MCF 10A (cell line): ENCODE measurements around the gene ADGRD2. TPM values are rescaled to one million over a fixed set of nuclear protein-coding genes. Genes with fewer than 3 reads are reported as not detected.
A peak's percentile ranks its signal among the peaks of the same experiment; 100 is the strongest.

ENCODE experiments used
- BruUV-seq: library from RNA; stranded (reverse); fragments of 400-500 nt; replicated peaks from 2 replicates; lab custom pipeline; 2021; lab: Mats Ljungman, UMichigan
- CTCF ChIA-PET: fragments of 300-600 bp; sonication (Branson Sonifier 250); formaldehyde crosslinking; extraction: SDS; loops from one replicate; lab custom pipeline; 2021; ENCODE audit warnings: antibody characterized with exemption, inconsistent platforms; lab: Yijun Ruan, JAX
- POLR2A ChIA-PET: fragments of 300-600, 350-650 bp; sonication (Branson Sonifier 250); formaldehyde crosslinking; extraction: SDS; loops from one replicate; lab custom pipeline; 2020; ENCODE audit warnings: antibody characterized with exemption, inconsistent platforms; lab: Yijun Ruan, JAX
- DNase-seq: peaks from one replicate; pipeline ENCODE4 v3.0.0-alpha.2; 2018; ENCODE audit not compliant: unreplicated experiment
- H3K27ac Mint-ChIP-seq: one replicate; pipeline ENCODE4 v1.8.0; 2022; ENCODE audit warnings: mild to moderate bottlenecking, low read depth, mixed read lengths; ENCODE audit not compliant: unreplicated experiment
- H3K27me3 Mint-ChIP-seq: one replicate; pipeline ENCODE4 v1.8.0; 2022; ENCODE audit warnings: mixed read lengths; ENCODE audit not compliant: insufficient read depth, unreplicated experiment
- H3K36me3 Mint-ChIP-seq: one replicate; pipeline ENCODE4 v1.8.0; 2022; ENCODE audit warnings: mild to moderate bottlenecking, moderate library complexity, mixed read lengths; ENCODE audit not compliant: insufficient read depth, unreplicated experiment
- H3K4me1 Mint-ChIP-seq: one replicate; pipeline ENCODE4 v1.8.0; 2022; ENCODE audit warnings: mixed read lengths; ENCODE audit not compliant: insufficient read depth, unreplicated experiment
- H3K4me3 Mint-ChIP-seq: one replicate; pipeline ENCODE4 v1.8.0; 2022; ENCODE audit warnings: mild to moderate bottlenecking, moderate library complexity, mixed read lengths; ENCODE audit not compliant: unreplicated experiment
- H3K9me3 Mint-ChIP-seq: one replicate; pipeline ENCODE4 v1.8.0; 2022; ENCODE audit warnings: mixed read lengths; ENCODE audit not compliant: unreplicated experiment
- intact Hi-C: fragments of 100-400 bp; cut with micrococcal nuclease; formaldehyde crosslinking; loops from 2 replicates; pipeline ENCODE4 v1.14.1; 2022
- total RNA-seq: library from RNA; stranded (reverse); gene quantifications from 2 replicates; pipeline ENCODE4 v1.2.3, GENCODE V29; 2022
- TF ChIP-seq, protein P1 (sequence below): fragments of 200-600 bp; IDR thresholded peaks from one replicate; pipeline ENCODE4 v1.8.0; 2022; ENCODE audit warnings: antibody characterized with exemption, mild to moderate bottlenecking; ENCODE audit not compliant: unreplicated experiment

Gene ADGRD2
- total RNA-seq, 1 experiment from 2014 or later, result not detected

DNA sequence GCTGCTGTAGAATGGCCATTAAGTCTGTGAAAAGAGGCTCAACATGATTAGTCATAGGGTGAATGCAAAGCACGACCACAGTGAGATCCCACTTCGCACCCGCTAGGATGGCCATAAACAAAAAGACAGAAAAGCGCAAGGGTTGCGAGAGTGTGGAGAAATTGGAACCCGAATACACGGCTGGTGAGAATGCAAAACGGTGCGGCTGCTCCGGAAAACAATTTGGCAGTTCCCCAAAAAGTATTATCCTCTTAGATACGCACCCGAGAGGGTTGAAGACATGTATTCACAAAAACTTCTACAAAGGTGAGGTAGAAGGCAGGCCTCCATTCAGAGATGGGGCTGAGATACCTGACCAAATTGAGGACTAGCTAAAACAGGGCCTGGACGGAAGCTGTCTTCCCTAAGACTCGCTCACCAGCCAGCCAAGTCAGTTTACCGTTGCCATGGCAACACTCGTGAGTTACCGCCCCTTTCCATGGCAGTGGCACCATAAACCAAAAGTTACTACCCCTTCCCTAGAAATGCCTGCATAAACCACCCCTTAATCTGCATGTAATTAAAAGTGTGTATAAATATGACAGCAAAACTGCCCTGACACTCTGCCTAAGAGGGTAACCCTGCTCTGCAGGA, 34.3 kb upstream of the ADGRD2 start:
- BruUV-seq, result no TSS peak
- ChIA-PET CTCF (interaction anchor here (0.6 to 17.1 kb wide), 5 partner anchors 13 to 121 kb away, joined by 3 to 247 read pairs (median 3); no protein-coding TSS in a partner anchor), POLR2A (interaction anchor here (0.6 to 2.0 kb wide), 2 partner anchors 121 to 444 kb away, joined by 3 to 6 read pairs; no protein-coding TSS in a partner anchor)
- H3K27ac Mint-ChIP-seq, result peak overlapping the region; percentile 96
- intact Hi-C loops, result no loop called here
- peaks cover 21% of the 10 kb centered on the region for H3K4me1 Mint-ChIP-seq
- H3K36me3 Mint-ChIP-seq, result peaks cover 50% of the 10 kb centered on the region
- H3K9me3 Mint-ChIP-seq, result no peaks in the 10 kb centered on the region
- H3K4me3 Mint-ChIP-seq, result peak overlapping the region; percentile 92
- TF ChIP-seq, protein P1, sequence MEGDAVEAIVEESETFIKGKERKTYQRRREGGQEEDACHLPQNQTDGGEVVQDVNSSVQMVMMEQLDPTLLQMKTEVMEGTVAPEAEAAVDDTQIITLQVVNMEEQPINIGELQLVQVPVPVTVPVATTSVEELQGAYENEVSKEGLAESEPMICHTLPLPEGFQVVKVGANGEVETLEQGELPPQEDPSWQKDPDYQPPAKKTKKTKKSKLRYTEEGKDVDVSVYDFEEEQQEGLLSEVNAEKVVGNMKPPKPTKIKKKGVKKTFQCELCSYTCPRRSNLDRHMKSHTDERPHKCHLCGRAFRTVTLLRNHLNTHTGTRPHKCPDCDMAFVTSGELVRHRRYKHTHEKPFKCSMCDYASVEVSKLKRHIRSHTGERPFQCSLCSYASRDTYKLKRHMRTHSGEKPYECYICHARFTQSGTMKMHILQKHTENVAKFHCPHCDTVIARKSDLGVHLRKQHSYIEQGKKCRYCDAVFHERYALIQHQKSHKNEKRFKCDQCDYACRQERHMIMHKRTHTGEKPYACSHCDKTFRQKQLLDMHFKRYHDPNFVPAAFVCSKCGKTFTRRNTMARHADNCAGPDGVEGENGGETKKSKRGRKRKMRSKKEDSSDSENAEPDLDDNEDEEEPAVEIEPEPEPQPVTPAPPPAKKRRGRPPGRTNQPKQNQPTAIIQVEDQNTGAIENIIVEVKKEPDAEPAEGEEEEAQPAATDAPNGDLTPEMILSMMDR, result no peak
- no peaks in the 10 kb centered on the region for H3K27me3 Mint-ChIP-seq
- no peak for DNase-seq

DNA sequence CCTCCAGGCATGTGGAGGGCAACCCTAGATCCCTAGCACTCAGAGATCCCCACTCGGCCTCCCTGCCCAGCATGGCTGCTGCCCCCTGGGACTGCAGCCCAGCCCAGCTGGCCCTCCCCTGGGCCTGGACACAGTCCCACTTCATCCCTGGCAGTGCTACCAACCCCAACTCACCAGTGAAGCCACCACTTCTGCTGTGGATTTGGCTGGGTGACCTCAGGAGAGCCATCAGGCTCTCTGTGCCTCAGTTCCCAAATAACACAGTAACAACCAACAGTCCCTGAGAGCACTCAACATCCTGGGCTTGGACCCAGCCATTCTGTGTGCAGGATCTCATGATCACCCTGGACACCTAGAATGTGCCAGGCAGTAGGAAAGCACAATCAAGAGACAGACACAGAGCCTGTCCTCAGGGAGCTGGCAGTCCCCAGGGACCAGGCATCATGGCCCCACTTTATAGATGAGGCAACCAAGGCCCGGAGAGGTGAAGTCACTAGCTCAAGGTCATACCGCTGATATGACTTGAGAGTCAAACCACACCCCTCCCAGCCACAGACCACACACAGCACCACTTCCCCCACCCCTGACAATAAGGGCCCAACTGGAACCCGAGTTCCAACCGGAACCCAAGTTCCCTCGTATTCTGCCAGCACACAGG, 30.3 kb upstream of the ADGRD2 start:
- H3K36me3 Mint-ChIP-seq, result peaks cover 11% of the 10 kb centered on the region
- H3K27me3 Mint-ChIP-seq, result peaks cover 15% of the 10 kb centered on the region
- ChIA-PET CTCF (interaction anchor here (0.5 to 17.1 kb wide), 32 partner anchors 9 to 772 kb away, joined by 3 to 247 read pairs (median 4); no protein-coding TSS in a partner anchor), POLR2A (interaction anchor here (1.0 kb wide), 1 partner anchor 117 kb away, joined by 5 read pairs; no protein-coding TSS in a partner anchor)
- no peaks in the 10 kb centered on the region for H3K9me3 Mint-ChIP-seq
- TF ChIP-seq, protein P1, result no peak
- no peak for DNase-seq
- H3K27ac Mint-ChIP-seq, result no peak overlapping the region
- intact Hi-C loops, result loop anchor here (1.0 kb wide), 3 partner anchors 60 to 292 kb away; no protein-coding TSS in a partner anchor
- BruUV-seq, result no TSS peak
- no peak overlapping the region for H3K4me3 Mint-ChIP-seq
- peaks cover 4% of the 10 kb centered on the region for H3K4me1 Mint-ChIP-seq

DNA sequence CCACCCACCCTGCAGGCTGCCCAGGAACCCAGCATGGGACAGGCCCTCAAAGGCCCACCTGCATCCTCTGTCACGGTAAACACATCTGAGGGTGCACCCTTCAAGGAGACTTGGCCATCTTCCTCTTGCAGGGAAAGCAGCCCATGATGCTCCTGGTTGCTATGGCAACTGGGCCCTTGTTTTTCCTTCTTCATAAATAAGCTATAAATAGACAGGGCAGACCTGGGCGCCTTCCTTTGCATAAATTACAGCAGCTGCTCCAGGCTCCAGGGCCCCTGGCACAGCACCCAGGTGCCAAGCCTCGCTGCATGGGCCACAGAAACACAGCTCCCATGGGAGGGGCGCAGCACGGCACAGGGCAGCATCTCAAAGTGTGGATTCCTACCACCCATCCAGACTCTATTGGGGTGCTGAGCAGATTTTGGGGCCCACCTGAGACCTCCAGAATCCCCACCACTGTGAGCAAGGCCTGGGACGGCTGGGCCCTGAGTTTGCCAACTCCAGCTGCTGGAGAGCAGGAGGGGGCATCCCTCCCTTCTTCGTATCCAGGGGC, 29.2 kb upstream of the ADGRD2 start:
- peaks cover 15% of the 10 kb centered on the region for H3K27me3 Mint-ChIP-seq
- intact Hi-C loops, result no loop called here
- no peak overlapping the region for H3K27ac Mint-ChIP-seq
- no peaks in the 10 kb centered on the region for H3K9me3 Mint-ChIP-seq
- ChIA-PET POLR2A (interaction anchor here (1.6 kb wide), 1 partner anchor 116 kb away, joined by 4 read pairs; no protein-coding TSS in a partner anchor), CTCF (interaction anchor here (0.5 to 17.1 kb wide), 14 partner anchors 10 to 291 kb away, joined by 3 to 247 read pairs (median 4); no protein-coding TSS in a partner anchor)
- H3K36me3 Mint-ChIP-seq, result peaks cover 4% of the 10 kb centered on the region
- TF ChIP-seq, protein P1, result no peak
- no peak for DNase-seq
- no TSS peak for BruUV-seq
- H3K4me1 Mint-ChIP-seq, result no peaks in the 10 kb centered on the region
- no peak overlapping the region for H3K4me3 Mint-ChIP-seq

DNA sequence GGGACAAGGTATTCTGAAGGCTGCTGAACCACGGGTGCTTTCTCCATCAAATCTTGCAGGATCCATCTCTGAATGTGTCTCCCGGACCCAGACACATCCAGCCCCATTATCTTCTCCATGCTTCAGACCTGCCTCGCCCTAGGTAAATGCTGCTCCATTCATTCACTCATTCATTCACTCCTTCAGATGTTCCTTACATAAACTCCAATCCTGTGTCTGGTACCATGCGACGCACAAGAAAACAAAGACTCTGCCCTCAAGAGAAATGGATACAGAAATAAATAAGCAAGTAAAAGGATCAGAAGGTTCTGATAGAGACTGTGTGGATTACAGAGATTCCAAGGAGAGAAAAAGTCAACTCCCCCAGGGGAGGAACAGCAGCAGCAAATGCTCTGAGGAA, 27.1 kb upstream of the ADGRD2 start:
- Mint-ChIP-seq H3K4me3 (no peak overlapping the region), H3K4me1 (no peaks in the 10 kb centered on the region), H3K9me3 (no peaks in the 10 kb centered on the region), H3K36me3 (no peaks in the 10 kb centered on the region), H3K27ac (no peak overlapping the region), H3K27me3 (peaks cover 15% of the 10 kb centered on the region)
- TF ChIP-seq, protein P1, result no peak
- ChIA-PET POLR2A (no interaction called here), CTCF (interaction anchor here (0.6 to 17.1 kb wide), 2 partner anchors 114 to 129 kb away, joined by 3 to 247 read pairs; no protein-coding TSS in a partner anchor)
- intact Hi-C loops, result no loop called here
- no TSS peak for BruUV-seq
- DNase-seq, result no peak
